Activated CD4-positive, alpha-beta memory T cell treated with anti-CD3 and anti-CD28 coated beads for 36 hours (primary cell): ENCODE measurements around the gene PRR29. TPM values are rescaled to one million over a fixed set of nuclear protein-coding genes. Genes with fewer than 3 reads are reported as not detected.

Experiments used
- CTCF ChIA-PET: fragments of 350-600 bp; sonication (Branson Sonifier 250); formaldehyde crosslinking; loops from one replicate; lab custom pipeline; 2021; ENCODE audit warnings: antibody characterized with exemption, inconsistent platforms; lab: Charles Lee
- POLR2A ChIA-PET: fragments of 350-600 bp; sonication (Branson Sonifier 250); formaldehyde crosslinking; loops from one replicate; lab custom pipeline; 2021; ENCODE audit warnings: antibody characterized with exemption; lab: Charles Lee
- DNase-seq: peaks from one replicate; pipeline ENCODE4 v3.0.0-alpha.2; 2020
- H3K27ac Mint-ChIP-seq: one replicate; pipeline ENCODE4 v1.8.0; 2021; ENCODE audit warnings: mixed read lengths
- H3K27me3 Mint-ChIP-seq: one replicate; pipeline ENCODE4 v1.8.0; 2021; ENCODE audit warnings: mixed read lengths
- H3K36me3 Mint-ChIP-seq: one replicate; pipeline ENCODE4 v1.8.0; 2021; ENCODE audit warnings: mixed read lengths
- H3K4me1 Mint-ChIP-seq: one replicate; pipeline ENCODE4 v1.8.0; 2021; ENCODE audit warnings: low read depth, mixed read lengths
- H3K4me3 Mint-ChIP-seq: one replicate; pipeline ENCODE4 v1.8.0; 2021; ENCODE audit warnings: mild to moderate bottlenecking, mixed read lengths
- H3K9me3 Mint-ChIP-seq: one replicate; pipeline ENCODE4 v1.8.0; 2021; ENCODE audit warnings: mixed read lengths
- intact Hi-C: fragments of 100-400 bp; cut with micrococcal nuclease; formaldehyde crosslinking; loops from one replicate; pipeline ENCODE4 v1.15.1; 2023
- total RNA-seq, 2 experiments: library from RNA; stranded (reverse); gene quantifications; one replicate each; pipeline ENCODE4 v1.2.3, GENCODE V29; 2021

PRR29 gene
- total RNA-seq, 2 experiments from 2014 or later, result 2.0 to 3.4 TPM

DNA sequence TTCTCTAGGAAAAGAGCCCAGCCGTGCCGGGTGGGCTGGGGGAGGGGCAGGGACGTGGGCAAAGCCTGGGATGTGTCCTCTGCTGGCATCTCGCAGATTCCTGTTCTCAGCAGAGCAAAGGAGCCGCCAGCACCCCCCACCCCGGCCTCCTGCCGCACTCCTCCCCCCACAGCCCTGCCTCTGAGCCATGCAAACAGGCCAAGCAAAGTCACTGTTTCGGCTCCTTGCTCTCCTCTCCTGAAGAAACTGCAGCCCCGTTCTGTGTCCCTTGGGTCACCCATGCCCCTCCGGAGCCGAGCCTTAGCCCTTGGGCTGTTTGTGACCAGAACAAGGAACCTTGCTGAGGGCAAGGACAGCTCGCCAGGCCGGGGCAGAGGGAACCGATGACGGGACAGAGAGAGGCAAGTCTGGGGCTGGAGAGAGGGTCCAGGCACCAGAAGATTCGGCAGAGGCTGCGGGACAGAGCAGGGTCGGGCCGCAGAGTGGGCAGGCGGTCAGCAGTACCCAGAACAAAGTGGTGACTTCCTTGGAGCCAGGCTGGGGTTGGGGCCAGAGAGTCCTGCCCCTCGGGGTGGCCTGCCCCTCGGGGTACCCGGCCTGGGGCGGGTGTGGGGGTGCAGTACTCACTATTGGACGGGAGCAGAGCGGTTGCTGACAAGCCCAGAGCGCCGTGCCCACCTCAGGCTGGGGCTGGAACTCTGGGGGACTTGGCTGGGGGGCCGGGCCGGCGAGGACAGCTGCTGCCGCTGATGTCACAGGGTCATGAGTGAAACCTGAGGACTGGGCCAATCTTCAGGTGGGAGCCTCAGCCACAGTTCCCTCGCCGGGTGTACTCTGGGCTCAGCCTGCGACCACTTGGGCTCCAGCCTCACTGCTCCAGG, 9.2 kb upstream of the PRR29 start:
- no peak overlapping the region for H3K27ac Mint-ChIP-seq
- no peaks in the 10 kb centered on the region for H3K9me3 Mint-ChIP-seq
- H3K27me3 Mint-ChIP-seq, result no peaks in the 10 kb centered on the region
- H3K4me3 Mint-ChIP-seq, result no peak overlapping the region
- ChIA-PET POLR2A (no interaction called here), CTCF (interaction anchor here (1.0 to 3.6 kb wide), 3 partner anchors 12 to 70 kb away, joined by 6 to 25 read pairs (median 12); partner anchors contain the start of gene GH1)
- no peaks in the 10 kb centered on the region for H3K36me3 Mint-ChIP-seq
- intact Hi-C loops, result loop anchor here (5.0 kb wide), 1 partner anchor 57 kb away; the partner anchor contains the start of gene CD79B
- DNase-seq, result no peak
- H3K4me1 Mint-ChIP-seq, result peaks cover 41% of the 10 kb centered on the region

DNA sequence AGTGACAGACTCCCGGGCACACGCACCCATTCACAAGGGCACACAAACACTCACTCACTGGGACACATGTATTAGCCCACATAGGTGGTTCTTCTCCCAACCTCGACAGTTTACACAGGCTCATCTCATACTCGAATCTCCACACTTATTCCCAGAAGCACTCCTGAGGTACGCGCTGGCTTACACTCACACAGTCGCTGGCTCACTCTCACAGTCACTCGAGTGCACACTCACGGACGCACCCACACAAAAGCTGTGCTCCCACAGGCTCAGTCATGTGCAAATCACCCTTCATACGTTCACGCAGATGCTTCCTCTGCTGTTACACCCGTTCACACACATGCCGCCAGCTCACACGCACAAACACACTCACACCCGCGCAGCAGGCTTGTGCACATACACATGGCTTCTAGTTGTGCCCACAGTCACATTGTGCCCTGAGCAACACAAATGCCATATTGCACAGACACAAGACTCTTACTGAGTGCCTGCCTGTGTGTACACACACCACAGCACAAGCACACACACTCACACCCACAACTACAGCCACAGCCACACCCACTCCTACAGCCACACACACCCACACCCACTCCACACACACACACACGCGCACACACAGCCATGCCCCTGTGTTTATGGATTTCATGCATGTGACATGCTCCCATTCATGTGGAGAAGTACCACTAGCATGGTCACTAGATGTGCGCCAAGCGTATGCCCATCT, 8.4 kb upstream of the PRR29 start:
- POLR2A ChIA-PET, result no interaction called here
- Mint-ChIP-seq H3K36me3 (no peaks in the 10 kb centered on the region), H3K27me3 (no peaks in the 10 kb centered on the region), H3K27ac (no peak overlapping the region), H3K4me1 (peaks cover 42% of the 10 kb centered on the region), H3K9me3 (no peaks in the 10 kb centered on the region), H3K4me3 (peak overlapping the region; percentile 54)
- CTCF ChIA-PET, result interaction anchor here (0.8 to 3.1 kb wide), 23 partner anchors 13 to 144 kb away, joined by 3 to 48 read pairs (median 6); partner anchors contain the start of genes CD79B, CSHL1, GH1 and ICAM2
- DNase-seq, result no peak
- intact Hi-C loops, result loop anchor here (1.0 to 5.0 kb wide), 3 partner anchors 37 to 70 kb away; partner anchors contain the start of gene CD79B

DNA sequence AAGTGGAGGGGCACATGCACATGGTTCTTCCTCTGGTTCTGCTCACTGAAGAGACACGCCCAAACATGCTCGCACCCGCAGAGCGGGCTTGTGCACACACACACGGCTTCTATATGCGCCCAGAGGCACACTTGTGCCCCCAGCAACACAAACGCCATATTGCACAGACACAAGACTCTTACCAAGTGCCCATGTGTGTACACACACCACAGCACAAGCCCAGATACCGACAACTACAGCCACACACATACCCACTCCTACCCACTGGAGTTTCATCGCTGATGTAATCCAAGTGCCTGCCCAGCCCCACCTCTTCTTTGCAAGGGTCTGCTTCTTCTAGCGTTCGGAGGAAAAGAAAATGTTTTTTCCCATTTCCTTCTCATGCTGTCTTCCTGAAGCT, 6.5 kb upstream of the PRR29 start:
- intact Hi-C loops, result loop anchor here (5.0 kb wide), 1 partner anchor 39 kb away; no protein-coding TSS in a partner anchor
- no peaks in the 10 kb centered on the region for H3K9me3 Mint-ChIP-seq
- CTCF ChIA-PET, result interaction anchor here (0.7 to 3.1 kb wide), 7 partner anchors 16 to 158 kb away, joined by 3 to 48 read pairs (median 9); partner anchors contain the start of gene GH1
- H3K36me3 Mint-ChIP-seq, result no peaks in the 10 kb centered on the region
- DNase-seq, result no peak
- no peak overlapping the region for H3K4me3 Mint-ChIP-seq
- peaks cover 27% of the 10 kb centered on the region for H3K4me1 Mint-ChIP-seq
- H3K27me3 Mint-ChIP-seq, result no peaks in the 10 kb centered on the region
- POLR2A ChIA-PET, result no interaction called here
- H3K27ac Mint-ChIP-seq, result no peak overlapping the region

DNA sequence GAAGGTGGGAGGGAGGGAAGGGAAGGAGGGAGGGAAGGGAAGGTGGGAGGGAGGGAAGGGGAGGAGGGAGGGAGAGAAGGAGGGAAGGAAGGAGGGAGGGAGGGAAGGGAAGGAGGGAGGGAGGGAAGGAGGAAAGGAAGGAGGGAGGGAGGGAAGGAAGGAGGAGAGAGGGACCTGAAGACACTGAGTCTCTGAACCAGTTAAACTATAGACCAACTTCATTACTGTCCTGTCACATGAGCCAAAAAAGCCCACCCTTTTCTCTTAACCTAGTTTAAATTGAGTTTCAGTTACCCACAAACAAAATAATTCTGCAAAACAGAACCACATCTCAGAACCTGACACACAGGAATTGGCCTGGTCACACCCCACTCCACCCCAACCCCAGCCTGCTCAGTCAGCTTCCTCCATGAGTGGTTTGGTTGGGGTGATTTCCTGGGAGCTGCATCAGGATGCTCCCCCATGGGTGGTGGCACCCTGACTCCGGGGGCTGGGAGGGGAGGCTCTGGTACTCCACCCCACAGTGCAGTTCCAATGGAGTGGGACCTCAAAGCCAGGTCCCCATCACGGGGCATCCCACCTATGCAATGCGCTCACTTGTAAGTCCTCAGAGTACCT, 4.7 kb upstream of the PRR29 start:
- ChIA-PET POLR2A (interaction anchor here (1.2 kb wide), 2 partner anchors 27 to 152 kb away, joined by 3 read pairs; partner anchors contain the start of gene ICAM2), CTCF (interaction anchor here (0.6 to 2.7 kb wide), 12 partner anchors 8 to 140 kb away, joined by 3 to 12 read pairs (median 6); partner anchors contain the start of gene GH1)
- no peak overlapping the region for H3K4me3 Mint-ChIP-seq
- DNase-seq, result peak; percentile 33
- peaks cover 30% of the 10 kb centered on the region for H3K4me1 Mint-ChIP-seq
- H3K27me3 Mint-ChIP-seq, result no peaks in the 10 kb centered on the region
- intact Hi-C loops, result loop anchor here (5.0 kb wide), 1 partner anchor 41 kb away; no protein-coding TSS in a partner anchor
- no peaks in the 10 kb centered on the region for H3K36me3 Mint-ChIP-seq
- H3K27ac Mint-ChIP-seq, result no peak overlapping the region
- no peaks in the 10 kb centered on the region for H3K9me3 Mint-ChIP-seq

DNA sequence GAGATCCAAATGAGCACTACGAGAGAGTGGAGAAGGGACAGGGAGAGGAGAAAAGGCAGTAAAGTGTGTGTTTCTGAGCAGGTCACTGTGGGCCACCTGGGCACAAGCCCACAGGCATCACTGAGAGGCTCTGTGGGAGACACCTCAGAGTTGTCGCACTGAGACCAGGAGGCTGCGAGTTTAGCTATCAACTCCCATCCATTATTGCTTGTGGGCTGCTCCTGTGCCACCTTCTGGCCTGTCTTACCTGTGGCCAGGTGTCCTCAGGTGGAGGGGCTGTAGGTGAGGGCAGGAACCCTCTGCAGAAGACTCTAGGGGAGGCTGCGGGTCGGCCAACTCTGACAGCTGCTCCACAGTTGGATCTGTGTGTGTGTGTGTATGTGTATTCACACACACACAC, 2.5 kb upstream of the PRR29 start:
- ChIA-PET CTCF (interaction anchor here (0.5 to 1.7 kb wide), 2 partner anchors 108 to 138 kb away, joined by 3 read pairs; no protein-coding TSS in a partner anchor), POLR2A (interaction anchor here (0.6 kb wide), 1 partner anchor 14 kb away, joined by 4 read pairs; no protein-coding TSS in a partner anchor)
- H3K4me1 Mint-ChIP-seq, result peaks cover 38% of the 10 kb centered on the region
- H3K9me3 Mint-ChIP-seq, result no peaks in the 10 kb centered on the region
- intact Hi-C loops, result no loop called here
- H3K4me3 Mint-ChIP-seq, result no peak overlapping the region
- no peaks in the 10 kb centered on the region for H3K36me3 Mint-ChIP-seq
- peaks cover 3% of the 10 kb centered on the region for H3K27me3 Mint-ChIP-seq
- no peak overlapping the region for H3K27ac Mint-ChIP-seq
- no peak for DNase-seq

DNA sequence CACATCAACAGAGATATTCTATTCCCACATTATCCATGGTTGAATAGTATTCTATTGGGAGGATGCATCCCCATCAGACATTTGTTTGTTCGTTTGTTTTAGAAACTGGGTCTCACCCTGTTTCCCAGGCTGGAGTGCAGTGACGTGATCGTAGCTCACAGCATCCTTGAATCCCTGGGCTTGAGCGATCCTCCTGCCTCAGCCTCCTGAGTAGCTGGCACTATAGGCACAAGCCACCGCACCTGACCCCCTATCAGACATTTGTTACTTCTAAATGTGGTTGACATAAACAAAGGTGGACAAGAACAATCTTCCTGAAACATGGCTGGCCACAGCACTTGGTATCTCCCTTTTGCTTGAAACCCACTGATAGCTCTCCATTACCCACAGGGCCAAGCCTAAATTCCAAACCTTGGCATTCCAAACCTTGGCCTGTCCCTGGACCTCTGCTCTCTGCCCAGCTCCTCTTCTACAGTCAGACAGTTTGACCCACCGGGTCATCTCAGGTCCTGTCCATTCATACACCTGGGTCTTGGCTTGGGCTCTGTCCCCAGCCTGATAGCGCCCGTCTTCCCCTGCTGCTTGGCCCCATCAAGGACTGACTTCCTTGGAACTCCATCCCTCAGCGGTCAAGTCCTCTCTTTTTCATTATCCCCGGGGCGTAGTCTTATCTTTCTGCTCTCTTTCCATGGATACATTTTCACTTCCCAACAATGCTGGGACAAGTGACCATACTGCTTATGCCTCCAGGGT, 1.5 kb upstream of the PRR29 start:
- Mint-ChIP-seq H3K9me3 (no peaks in the 10 kb centered on the region), H3K4me1 (peaks cover 33% of the 10 kb centered on the region), H3K4me3 (no peak overlapping the region), H3K36me3 (no peaks in the 10 kb centered on the region), H3K27me3 (peaks cover 3% of the 10 kb centered on the region), H3K27ac (no peak overlapping the region)
- ChIA-PET CTCF (interaction anchor here (0.9 to 1.7 kb wide), 3 partner anchors 9 to 137 kb away, joined by 3 to 5 read pairs (median 3); no protein-coding TSS in a partner anchor), POLR2A (no interaction called here)
- no peak for DNase-seq
- intact Hi-C loops, result no loop called here

DNA sequence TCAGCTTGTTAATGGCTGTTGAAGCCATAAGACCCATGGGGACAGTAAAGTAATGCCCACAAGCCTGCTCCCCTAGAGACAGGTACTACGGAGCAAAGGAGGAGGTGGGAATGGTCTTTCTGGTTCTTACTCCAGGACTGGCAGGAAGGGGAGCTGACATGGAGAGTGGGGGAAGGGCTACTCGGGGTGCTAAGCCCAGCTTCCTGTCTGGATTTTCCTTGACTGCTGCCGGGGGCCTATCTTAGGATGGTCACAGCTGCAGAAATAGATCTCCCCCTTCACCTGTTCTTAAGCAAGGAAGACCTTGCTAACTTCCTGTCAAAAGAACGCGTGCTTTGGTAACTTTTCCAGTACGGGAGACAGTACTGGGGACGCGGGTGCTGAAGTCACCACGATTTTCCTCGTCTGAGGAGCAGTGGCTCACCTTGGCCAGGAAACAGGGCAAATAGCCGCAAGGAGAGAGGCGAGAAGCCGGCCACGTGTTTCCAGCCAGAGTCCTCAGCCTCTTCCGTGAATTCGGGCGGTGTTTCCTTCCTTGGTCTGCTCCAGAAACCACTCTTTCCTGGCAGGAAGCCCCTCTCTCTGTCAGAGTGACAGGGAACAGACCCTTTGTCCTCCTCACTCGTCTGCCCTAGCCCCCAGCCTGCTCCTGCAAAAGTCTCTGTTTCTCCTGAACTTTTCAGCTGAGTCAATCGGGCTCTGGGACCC, 656 bp upstream of the PRR29 start:
- H3K4me3 Mint-ChIP-seq, result peak overlapping the region; percentile 88
- intact Hi-C loops, result loop anchor here (1.0 kb wide), 1 partner anchor 28 kb away; no protein-coding TSS in a partner anchor
- no peaks in the 10 kb centered on the region for H3K36me3 Mint-ChIP-seq
- ChIA-PET CTCF (interaction anchor here (1.1 to 2.4 kb wide), 5 partner anchors 29 to 136 kb away, joined by 3 to 9 read pairs (median 3); no protein-coding TSS in a partner anchor), POLR2A (interaction anchor here (1.1 kb wide), 1 partner anchor 67 kb away, joined by 3 read pairs; no protein-coding TSS in a partner anchor)
- no peak overlapping the region for H3K27ac Mint-ChIP-seq
- peaks cover 33% of the 10 kb centered on the region for H3K4me1 Mint-ChIP-seq
- no peaks in the 10 kb centered on the region for H3K9me3 Mint-ChIP-seq
- peaks cover 3% of the 10 kb centered on the region for H3K27me3 Mint-ChIP-seq
- DNase-seq, result no peak

DNA sequence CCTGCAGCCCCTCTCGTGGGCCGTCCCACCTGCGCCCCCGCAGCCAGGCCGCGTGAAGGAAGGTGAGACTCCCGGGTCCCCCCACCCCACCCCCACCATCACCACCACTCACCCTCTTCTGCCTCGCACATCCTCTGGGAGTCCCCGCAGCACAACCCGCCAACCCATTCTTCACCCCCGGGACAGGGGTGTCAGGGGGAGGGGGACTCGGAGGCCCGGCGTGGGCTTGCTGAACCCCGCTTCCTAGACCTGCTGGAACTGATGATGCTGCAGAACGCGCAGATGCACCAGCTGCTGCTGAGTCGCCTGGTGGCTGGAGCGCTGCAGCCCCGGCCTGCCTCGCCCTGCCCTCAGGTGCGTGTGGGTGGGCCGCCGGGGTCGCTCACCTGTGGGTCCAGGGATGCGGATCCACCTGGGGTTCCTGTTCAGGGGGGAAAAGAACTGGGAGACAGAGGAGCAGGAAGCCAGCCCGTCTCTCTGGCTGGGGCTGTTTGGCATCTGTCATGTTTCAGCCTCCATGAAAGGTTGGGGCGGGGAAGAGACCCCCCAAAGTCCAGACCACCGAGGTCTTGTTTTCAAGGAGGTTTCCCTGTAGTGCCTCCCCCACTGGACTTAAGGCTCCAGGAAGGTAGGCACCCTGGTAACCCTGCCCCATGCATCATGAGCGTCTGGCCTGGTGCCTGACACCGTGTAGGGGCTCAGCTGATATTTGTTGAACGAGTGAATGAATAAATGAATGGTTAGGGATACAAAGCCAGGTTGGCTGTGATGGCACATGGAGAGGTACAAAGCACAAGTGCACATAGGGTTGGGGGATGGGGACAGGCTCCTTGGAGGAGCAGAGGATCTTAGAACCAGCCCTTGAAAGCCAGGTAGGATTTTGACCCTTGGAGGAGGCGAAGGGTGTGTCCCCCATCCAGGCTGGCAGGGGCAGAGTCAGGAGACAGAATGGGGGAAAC, 849 bp downstream of the PRR29 start:
- no peaks in the 10 kb centered on the region for H3K36me3 Mint-ChIP-seq
- ChIA-PET POLR2A (interaction anchor here (1.0 to 1.7 kb wide), 3 partner anchors 19 to 68 kb away, joined by 3 read pairs; no protein-coding TSS in a partner anchor), CTCF (interaction anchor here (1.0 to 2.4 kb wide), 6 partner anchors 27 to 135 kb away, joined by 3 to 9 read pairs (median 4); no protein-coding TSS in a partner anchor)
- intact Hi-C loops, result loop anchor here (1.0 kb wide), 1 partner anchor 26 kb away; no protein-coding TSS in a partner anchor
- H3K9me3 Mint-ChIP-seq, result no peaks in the 10 kb centered on the region
- no peak overlapping the region for H3K27ac Mint-ChIP-seq
- peak; percentile 56 for DNase-seq
- H3K4me3 Mint-ChIP-seq, result peak overlapping the region; percentile 88
- peaks cover 23% of the 10 kb centered on the region for H3K4me1 Mint-ChIP-seq
- peaks cover 3% of the 10 kb centered on the region for H3K27me3 Mint-ChIP-seq
